SHP77 (cell line): ENCODE data around the gene PTPRN2.
A peak's percentile ranks its signal among the peaks of the same experiment; 100 is the strongest.

Source experiments
- DNase-seq, 2 experiments: peaks; one replicate each; lab custom pipeline; 2025; lab: John Stamatoyannopoulos, UW

The PTPRN2 gene

GRCh38 chr7:158489462-158490155 is 98.0 kb downstream of the PTPRN2 start:
- no peak for DNase-seq

- DNase-seq = no peak
These were observed 99.2 kb downstream of the PTPRN2 start for GRCh38 chr7:158488181-158488971.

- no peak for DNase-seq
These were observed 99.9 kb downstream of the PTPRN2 start for GRCh38 chr7:158487631-158488151.

GRCh38 chr7:158486919-158487318 is 100.7 kb downstream of the PTPRN2 start:
- DNase-seq = no peak

- no peak for DNase-seq
These were observed 102.7 kb downstream of the PTPRN2 start for GRCh38 chr7:158484801-158485531.

- DNase-seq = no peak
These were observed 105.1 kb downstream of the PTPRN2 start for GRCh38 chr7:158482480-158482879.

GRCh38 chr7:158479664-158480025 is 108.0 kb downstream of the PTPRN2 start:
- DNase-seq = no peak

GRCh38 chr7:158479021-158479663 is 108.5 kb downstream of the PTPRN2 start:
- no peak for DNase-seq

GRCh38 chr7:158477866-158478265 is 109.8 kb downstream of the PTPRN2 start:
- DNase-seq = no peak

- no peak for DNase-seq
These were observed 111.2 kb downstream of the PTPRN2 start for GRCh38 chr7:158476331-158476932.

GRCh38 chr7:158475679-158476052 is 112.0 kb downstream of the PTPRN2 start:
- DNase-seq = no peak

- no peak for DNase-seq
These were observed 112.5 kb downstream of the PTPRN2 start for GRCh38 chr7:158475036-158475678.

- no peak for DNase-seq
These were observed 113.1 kb downstream of the PTPRN2 start for GRCh38 chr7:158474488-158474887.

- no peak for DNase-seq
These were observed 113.7 kb downstream of the PTPRN2 start for GRCh38 chr7:158473946-158474345.

- DNase-seq = peak; percentile 72 to 84
These were observed 114.4 kb downstream of the PTPRN2 start for GRCh38 chr7:158473221-158473620.

- DNase-seq = peak in 1 of 2 experiments; percentile 25
These were observed 115.0 kb downstream of the PTPRN2 start for GRCh38 chr7:158472596-158472995.

GRCh38 chr7:158471716-158472115 is 115.9 kb downstream of the PTPRN2 start:
- DNase-seq = no peak

- no peak for DNase-seq
These were observed 117.3 kb downstream of the PTPRN2 start for GRCh38 chr7:158470336-158470735.

GRCh38 chr7:158469396-158470051 is 118.1 kb downstream of the PTPRN2 start:
- no peak for DNase-seq

GRCh38 chr7:158468700-158469296 is 118.8 kb downstream of the PTPRN2 start:
- no peak for DNase-seq
